Keratinocyte (primary cell): ENCODE data around the gene COL6A1. TPM values are rescaled to one million over a fixed set of nuclear protein-coding genes. Genes with fewer than 3 reads are reported as not detected.

Experiments used
- DNase-seq: peaks from one replicate; pipeline ENCODE4 v3.0.0-alpha.2; 2011; ENCODE audit warnings: low read depth, missing footprints, low spot score
- FAIRE-seq: peaks from 2 replicates; lab custom pipeline; 2011; peaks lifted over from hg19 to GRCh38; lab: Jason Lieb, UNC
- H2AFZ ChIP-seq: 2 replicates; pipeline ENCODE4 v1.6.0; 2012; ENCODE audit warnings: low read length, control low read depth, inconsistent platforms; ENCODE audit not compliant: control insufficient read depth
- H3K27ac ChIP-seq: 2 replicates; pipeline ENCODE4 v1.5.1; 2011; ENCODE audit warnings: low read length; ENCODE audit not compliant: control insufficient read depth, insufficient read depth
- H3K27me3 ChIP-seq: 3 replicates; pipeline ENCODE4 v1.6.0; 2011; ENCODE audit warnings: low read length; ENCODE audit not compliant: control insufficient read depth, insufficient read depth; ENCODE audit errors: extremely low read depth
- H3K36me3 ChIP-seq, 2 experiments: 2 replicates in 1 of 2; 3 replicates in 1 of 2; pipeline ENCODE4 v1.5.1; 2011; ENCODE audit warnings: low read length in 2 of 2, mild to moderate bottlenecking in 1 of 2; ENCODE audit not compliant: control insufficient read depth in 2 of 2, insufficient read depth in 2 of 2; ENCODE audit errors: extremely low read depth in 1 of 2
- H3K4me1 ChIP-seq: 3 replicates; pipeline ENCODE4 v1.5.1; 2011; ENCODE audit warnings: low read length; ENCODE audit not compliant: control insufficient read depth, insufficient read depth; ENCODE audit errors: extremely low read depth
- H3K4me2 ChIP-seq: 3 replicates; pipeline ENCODE4 v1.6.0; 2011; ENCODE audit warnings: low read depth, low read length; ENCODE audit not compliant: control insufficient read depth, insufficient read depth; ENCODE audit errors: extremely low read depth
- H3K4me3 ChIP-seq, 3 experiments: fragments of 200-600 bp in 1 of 3; sonication (generic) in 1 of 3; 2 replicates in 2 of 3; 3 replicates in 1 of 3; pipeline ENCODE4 v1.5.1; 2011 to 2016; ENCODE audit warnings: low read length in 3 of 3, mild to moderate bottlenecking in 3 of 3, control low read depth in 2 of 3, inconsistent platforms in 1 of 3, low read depth in 1 of 3, mixed read lengths in 1 of 3, mixed run types in 1 of 3, moderate library complexity in 1 of 3; ENCODE audit not compliant: control insufficient read depth in 2 of 3, insufficient read depth in 2 of 3; ENCODE audit errors: extremely low read depth in 1 of 3
- H3K79me2 ChIP-seq: 2 replicates; pipeline ENCODE4 v1.6.0; 2012; ENCODE audit warnings: low read length; ENCODE audit not compliant: control insufficient read depth, insufficient read depth
- H3K9ac ChIP-seq: 3 replicates; pipeline ENCODE4 v1.6.0; 2011; ENCODE audit warnings: low read length; ENCODE audit not compliant: control insufficient read depth, insufficient read depth; ENCODE audit errors: extremely low read depth
- H3K9me1 ChIP-seq: 3 replicates; pipeline ENCODE4 v1.6.0; 2011; ENCODE audit warnings: low read length; ENCODE audit not compliant: control insufficient read depth, insufficient read depth; ENCODE audit errors: extremely low read depth
- H3K9me3 ChIP-seq: 2 replicates; pipeline ENCODE4 v1.5.1; 2012; ENCODE audit warnings: low read depth, low read length; ENCODE audit not compliant: control insufficient read depth
- H4K20me1 ChIP-seq: 3 replicates; pipeline ENCODE4 v1.6.0; 2011; ENCODE audit warnings: low read length; ENCODE audit not compliant: control insufficient read depth, insufficient read depth; ENCODE audit errors: extremely low read depth
- EZH2 ChIP-seq: IDR thresholded peaks from one replicate; pipeline ENCODE4 v1.6.1; 2012; ENCODE audit warnings: inconsistent platforms, mild to moderate bottlenecking, low read length, moderate library complexity
- dilution Hi-C: fragments of 300-500 bp; cut with MboI; formaldehyde crosslinking; loops from one replicate; pipeline ENCODE4 v1.7.0; 2020; ENCODE audit warnings: low sequenced_read_pairs; ENCODE audit not compliant: extremely low pct_ligation_motif_present
- polyA plus RNA-seq, 5 experiments: library from polyadenylated mRNA; depleted of rRNA in 3 of 5; stranded (reverse) in 3 of 5; stranded (forward) in 1 of 5; unstranded in 1 of 5; fragments of >200 nt; gene quantifications; 1 replicate in 1 of 5; 2 replicates in 3 of 5; 3 replicates in 1 of 5; pipeline versions ENCODE4 v1.2.1 to v1.2.3, GENCODE V29; 2011 to 2012; ENCODE audit warnings: missing spikeins in 2 of 5, low read depth in 1 of 5, low replicate concordance in 1 of 5
- TF ChIP-seq, protein P1 (sequence below), 3 experiments: IDR thresholded peaks in 1 of 3; conservative IDR thresholded peaks in 1 of 3; optimal IDR thresholded peaks in 1 of 3; 2 replicates in 2 of 3; 3 replicates in 1 of 3; pipeline versions ENCODE3 to v1.5.1; 2011; ENCODE audit warnings: low read length in 3 of 3, mild to moderate bottlenecking in 3 of 3, moderate library complexity in 2 of 3, control low read depth in 1 of 3, inconsistent platforms in 1 of 3; ENCODE audit not compliant: insufficient read depth in 2 of 3; ENCODE audit errors: extremely low read depth in 1 of 3

COL6A1 gene
- polyA plus RNA-seq, 1 donor (not counting 4 experiments of a cell fraction or from before 2014, with no cell fraction given), result 2.5 TPM

DNA sequence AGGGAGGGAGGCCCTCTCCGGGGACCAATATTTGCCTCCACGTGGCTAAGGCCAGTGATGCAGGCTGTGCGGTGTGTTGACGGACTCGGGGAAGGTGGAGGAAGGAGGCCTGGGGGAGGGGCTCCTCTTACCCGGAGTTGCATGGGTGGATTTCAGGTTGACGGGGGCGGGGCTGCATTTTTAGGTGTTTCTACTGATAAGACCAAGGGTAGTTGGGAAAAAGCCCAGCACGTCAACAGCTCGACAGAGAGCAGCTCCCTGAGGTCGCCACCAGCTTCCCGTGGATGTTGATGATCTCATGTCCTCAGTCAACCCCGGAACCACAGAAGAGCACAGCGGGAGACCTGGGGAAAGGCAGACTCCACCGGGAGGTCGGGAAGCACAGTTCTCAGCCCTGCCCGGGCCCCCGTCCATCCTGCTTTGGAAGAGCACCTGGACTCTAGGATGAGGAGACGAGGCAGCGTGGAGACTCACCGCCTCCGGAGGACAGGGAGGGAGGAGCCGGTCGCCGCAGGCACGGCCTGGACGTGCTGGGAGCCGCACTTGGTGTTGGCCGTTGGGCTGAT is 32.9 kb upstream of the COL6A1 start:
- H3K4me1 ChIP-seq, result peaks cover 18% of the 10 kb centered on the region
- H3K9me3 ChIP-seq, result no peaks in the 10 kb centered on the region
- dilution Hi-C loops, result no loop called here
- H3K4me2 ChIP-seq, result no peak overlapping the region
- H2AFZ ChIP-seq, result no peak overlapping the region
- no peaks in the 10 kb centered on the region for H3K36me3 ChIP-seq
- peaks cover 36% of the 10 kb centered on the region for H3K27me3 ChIP-seq
- peak overlapping the region in 1 of 3 experiments; percentile 20 for H3K4me3 ChIP-seq
- no peak overlapping the region for H3K27ac ChIP-seq
- no peak overlapping the region for H3K9ac ChIP-seq
- H4K20me1 ChIP-seq, result no peaks in the 10 kb centered on the region
- no peaks in the 10 kb centered on the region for H3K79me2 ChIP-seq
- TF ChIP-seq, protein P1, sequence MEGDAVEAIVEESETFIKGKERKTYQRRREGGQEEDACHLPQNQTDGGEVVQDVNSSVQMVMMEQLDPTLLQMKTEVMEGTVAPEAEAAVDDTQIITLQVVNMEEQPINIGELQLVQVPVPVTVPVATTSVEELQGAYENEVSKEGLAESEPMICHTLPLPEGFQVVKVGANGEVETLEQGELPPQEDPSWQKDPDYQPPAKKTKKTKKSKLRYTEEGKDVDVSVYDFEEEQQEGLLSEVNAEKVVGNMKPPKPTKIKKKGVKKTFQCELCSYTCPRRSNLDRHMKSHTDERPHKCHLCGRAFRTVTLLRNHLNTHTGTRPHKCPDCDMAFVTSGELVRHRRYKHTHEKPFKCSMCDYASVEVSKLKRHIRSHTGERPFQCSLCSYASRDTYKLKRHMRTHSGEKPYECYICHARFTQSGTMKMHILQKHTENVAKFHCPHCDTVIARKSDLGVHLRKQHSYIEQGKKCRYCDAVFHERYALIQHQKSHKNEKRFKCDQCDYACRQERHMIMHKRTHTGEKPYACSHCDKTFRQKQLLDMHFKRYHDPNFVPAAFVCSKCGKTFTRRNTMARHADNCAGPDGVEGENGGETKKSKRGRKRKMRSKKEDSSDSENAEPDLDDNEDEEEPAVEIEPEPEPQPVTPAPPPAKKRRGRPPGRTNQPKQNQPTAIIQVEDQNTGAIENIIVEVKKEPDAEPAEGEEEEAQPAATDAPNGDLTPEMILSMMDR (optimal IDR thresholded peaks at IDR 0.05 in 1 of 3, IDR thresholded peaks at IDR 0.05 in 1 of 3, conservative IDR thresholded peaks at IDR 0.05 in 1 of 3; ENCODE audit: extremely low read depth in 1 of 3, insufficient read depth in 2 of 3, low read length in 3 of 3), result no peak
- TF ChIP-seq EZH2, result no peak
- no peaks in the 10 kb centered on the region for H3K9me1 ChIP-seq
- DNase-seq (no peak), FAIRE-seq (no peak)

DNA sequence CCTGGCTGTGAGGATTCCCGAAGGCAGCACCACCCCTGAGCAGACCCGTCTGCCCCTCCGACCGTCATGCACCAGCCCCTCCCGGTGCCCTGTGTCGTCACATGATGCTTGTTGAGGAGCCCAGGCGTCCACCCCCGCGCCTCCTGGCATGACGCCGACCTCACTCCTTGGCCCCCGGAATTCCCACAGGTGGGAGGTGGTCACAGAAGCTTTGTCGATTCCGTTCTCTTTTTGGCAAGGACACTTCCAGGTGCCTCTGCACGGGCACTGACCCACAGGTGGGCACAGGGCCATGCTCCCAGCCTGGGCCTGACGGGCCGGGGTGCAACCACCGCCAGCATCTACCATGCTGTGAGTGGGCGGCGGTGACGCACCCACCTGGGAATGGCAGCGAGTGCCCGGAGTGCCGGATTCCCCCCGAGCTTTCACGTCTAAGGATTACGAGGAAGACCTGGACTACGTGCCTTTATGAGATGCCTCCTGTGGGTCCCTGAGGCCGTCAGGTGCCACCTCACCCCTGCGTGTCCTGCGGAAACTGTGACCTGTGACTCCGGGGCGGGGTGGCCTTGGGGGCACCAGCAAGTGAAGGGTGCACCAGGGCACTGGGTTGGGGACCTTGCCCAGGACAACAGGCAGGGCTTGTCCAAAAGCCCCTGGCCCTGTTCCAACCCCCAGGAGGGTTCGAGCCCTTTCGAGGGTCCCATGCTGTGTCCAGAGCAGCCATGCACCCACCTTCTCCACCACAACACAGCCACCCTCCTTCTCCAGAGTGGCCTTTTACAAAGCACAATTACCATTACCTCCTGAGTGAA is 31.4 kb upstream of the COL6A1 start:
- Histone ChIP-seq H4K20me1 (no peaks in the 10 kb centered on the region), H3K79me2 (no peaks in the 10 kb centered on the region), H3K27ac (no peak overlapping the region), H3K4me1 (peaks cover 22% of the 10 kb centered on the region), H3K4me3 (peak overlapping the region in 1 of 3 experiments; percentile 31), H3K9me3 (no peaks in the 10 kb centered on the region), H3K27me3 (peaks cover 36% of the 10 kb centered on the region), H3K4me2 (peak overlapping the region; percentile 57), H3K9me1 (no peaks in the 10 kb centered on the region), H3K36me3 (no peaks in the 10 kb centered on the region), H2AFZ (no peak overlapping the region), H3K9ac (peak overlapping the region; percentile 15)
- TF ChIP-seq, protein P1 (optimal IDR thresholded peaks at IDR 0.05 in 1 of 3, IDR thresholded peaks at IDR 0.05 in 1 of 3, conservative IDR thresholded peaks at IDR 0.05 in 1 of 3; ENCODE audit: extremely low read depth in 1 of 3, insufficient read depth in 2 of 3, low read length in 3 of 3), result no peak
- no peak for TF ChIP-seq EZH2
- dilution Hi-C loops, result no loop called here
- FAIRE-seq, result no peak
- DNase-seq, result no peak
